HepG2 (cell line): ENCODE results near the gene DOCK1.

ENCODE experiments used
- CTCF ChIP-seq: sonication (generic); formaldehyde crosslinking; IDR thresholded peaks from 2 replicates; pipeline ENCODE4 v1.5.0; 2020; ENCODE audit warnings: mild to moderate bottlenecking, missing genetic modification reagents, moderate library complexity
- ETS1 ChIP-seq: sonication (generic); formaldehyde crosslinking; IDR thresholded peaks from 2 replicates; pipeline ENCODE4 v1.4.0; 2020; ENCODE audit warnings: missing genetic modification reagents

DNA sequence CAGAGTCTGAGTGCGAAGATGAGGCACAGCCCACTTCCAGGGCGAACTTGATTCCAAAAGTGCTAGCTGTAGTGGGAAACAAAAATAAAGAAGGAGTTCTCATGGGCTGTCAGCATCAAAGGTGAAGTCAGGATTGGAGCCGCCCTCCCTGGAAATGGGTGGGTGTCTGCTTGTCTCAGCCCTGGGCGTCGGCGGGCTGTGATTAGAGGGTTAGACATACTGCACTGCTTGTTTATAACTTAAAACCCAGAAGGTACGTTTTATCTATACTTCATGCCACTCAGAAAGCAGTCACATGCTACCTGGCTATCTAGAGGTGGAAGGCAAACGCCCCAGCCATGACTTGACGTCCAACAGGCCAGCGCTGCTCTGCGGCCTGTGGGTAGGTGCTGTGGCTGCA, 535.1 kb downstream of the DOCK1 start:
- no peak for TF ChIP-seq CTCF
- no peak for TF ChIP-seq ETS1 (CRISPR knock-in tag)
